AG09319 (cell line): Measurements from ENCODE around the gene PRKCSH.

Experiments
- DNase-seq: peaks from one replicate; pipeline ENCODE4 v3.0.0-alpha.2; 2010; ENCODE audit warnings: low read depth; ENCODE audit errors: extremely low read depth
- TF ChIP-seq, protein P1 (sequence below): IDR thresholded peaks from 2 replicates; pipeline ENCODE4 v1.5.1; 2011; ENCODE audit warnings: low read depth, mild to moderate bottlenecking, inconsistent platforms, low read length, moderate library complexity

The PRKCSH gene

DNA sequence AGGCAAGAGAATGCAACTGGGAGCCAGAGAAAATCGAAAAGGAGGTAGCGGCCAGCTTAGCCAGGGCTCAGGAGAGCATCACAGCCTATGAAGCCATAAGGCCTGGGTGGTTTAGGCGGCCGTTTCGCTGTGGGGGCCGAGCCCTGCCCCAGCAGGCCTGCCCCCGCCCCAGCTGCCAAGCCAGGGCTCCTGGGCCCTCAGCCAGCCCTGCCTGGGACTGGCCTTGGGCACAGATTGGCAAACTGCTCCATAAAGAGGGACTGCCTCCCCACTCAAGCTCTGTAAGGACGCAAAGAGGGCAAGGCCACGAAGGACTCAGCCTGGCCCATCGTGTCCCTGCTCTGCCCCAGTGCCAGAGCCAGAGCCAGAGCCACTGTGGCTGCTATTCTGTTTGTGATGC is 60.0 kb downstream of the PRKCSH start:
- DNase-seq: no peak
- TF ChIP-seq, protein P1, sequence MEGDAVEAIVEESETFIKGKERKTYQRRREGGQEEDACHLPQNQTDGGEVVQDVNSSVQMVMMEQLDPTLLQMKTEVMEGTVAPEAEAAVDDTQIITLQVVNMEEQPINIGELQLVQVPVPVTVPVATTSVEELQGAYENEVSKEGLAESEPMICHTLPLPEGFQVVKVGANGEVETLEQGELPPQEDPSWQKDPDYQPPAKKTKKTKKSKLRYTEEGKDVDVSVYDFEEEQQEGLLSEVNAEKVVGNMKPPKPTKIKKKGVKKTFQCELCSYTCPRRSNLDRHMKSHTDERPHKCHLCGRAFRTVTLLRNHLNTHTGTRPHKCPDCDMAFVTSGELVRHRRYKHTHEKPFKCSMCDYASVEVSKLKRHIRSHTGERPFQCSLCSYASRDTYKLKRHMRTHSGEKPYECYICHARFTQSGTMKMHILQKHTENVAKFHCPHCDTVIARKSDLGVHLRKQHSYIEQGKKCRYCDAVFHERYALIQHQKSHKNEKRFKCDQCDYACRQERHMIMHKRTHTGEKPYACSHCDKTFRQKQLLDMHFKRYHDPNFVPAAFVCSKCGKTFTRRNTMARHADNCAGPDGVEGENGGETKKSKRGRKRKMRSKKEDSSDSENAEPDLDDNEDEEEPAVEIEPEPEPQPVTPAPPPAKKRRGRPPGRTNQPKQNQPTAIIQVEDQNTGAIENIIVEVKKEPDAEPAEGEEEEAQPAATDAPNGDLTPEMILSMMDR: no peak

DNA sequence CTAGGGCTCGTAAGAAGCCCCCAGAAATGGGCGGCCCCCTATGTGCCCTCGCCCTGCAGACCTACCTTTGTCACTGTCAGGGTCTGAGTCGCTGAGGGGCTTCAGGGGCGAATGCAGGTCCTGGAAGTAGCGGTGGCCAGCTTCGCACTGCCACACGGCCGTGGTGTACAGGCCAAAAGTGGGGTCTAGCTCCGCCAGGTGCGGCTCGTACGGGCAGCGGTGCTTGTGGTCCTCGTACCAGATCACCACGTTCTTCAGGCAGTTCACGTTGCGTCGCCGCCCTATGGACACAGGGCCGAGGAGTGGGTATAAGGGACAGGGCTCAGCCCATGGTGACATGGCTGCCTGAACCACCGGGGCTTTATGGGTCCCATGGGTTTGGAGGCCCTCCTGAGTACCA is 60.5 kb downstream of the PRKCSH start:
- no peak for DNase-seq
- TF ChIP-seq, protein P1: no peak

DNA sequence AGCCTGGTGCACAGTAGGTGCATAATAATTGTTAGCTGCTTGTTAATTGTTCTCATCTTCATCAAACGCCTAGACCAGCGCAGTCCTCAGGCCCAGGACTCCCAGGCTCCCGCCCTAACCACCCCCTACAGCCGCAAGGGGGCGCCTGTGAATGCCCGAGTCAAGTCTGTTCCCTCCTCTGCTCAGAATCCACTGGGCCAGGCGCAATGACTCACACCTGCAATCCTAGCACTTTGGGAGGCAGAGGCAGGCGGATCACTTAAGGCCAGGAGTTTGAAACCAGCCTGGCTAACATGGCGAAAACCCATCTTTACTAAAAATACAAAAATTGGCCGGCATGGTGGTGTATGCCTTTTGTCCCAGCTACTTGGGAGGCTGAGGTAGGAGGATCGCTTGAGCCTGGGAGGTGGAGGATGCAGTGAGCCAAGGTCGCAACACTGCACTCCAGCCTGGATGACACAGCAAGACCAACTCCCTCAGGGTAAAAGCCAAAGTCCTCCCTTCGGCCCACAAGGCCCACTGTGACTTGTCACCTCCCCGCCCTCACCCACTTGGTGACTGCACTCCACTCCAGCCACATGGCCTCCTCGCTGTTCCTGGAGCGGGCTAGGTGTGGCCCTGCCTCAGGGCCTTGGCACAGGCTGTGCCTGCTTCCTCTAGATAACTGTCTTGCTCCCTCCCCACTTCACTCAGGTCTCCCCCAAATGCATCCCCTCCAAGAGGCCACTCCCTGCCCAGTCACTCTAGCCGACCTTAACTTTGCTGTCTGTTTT is 61.1 kb downstream of the PRKCSH start:
- peak; percentile 29 for DNase-seq
- TF ChIP-seq, protein P1: peak; percentile 67

DNA sequence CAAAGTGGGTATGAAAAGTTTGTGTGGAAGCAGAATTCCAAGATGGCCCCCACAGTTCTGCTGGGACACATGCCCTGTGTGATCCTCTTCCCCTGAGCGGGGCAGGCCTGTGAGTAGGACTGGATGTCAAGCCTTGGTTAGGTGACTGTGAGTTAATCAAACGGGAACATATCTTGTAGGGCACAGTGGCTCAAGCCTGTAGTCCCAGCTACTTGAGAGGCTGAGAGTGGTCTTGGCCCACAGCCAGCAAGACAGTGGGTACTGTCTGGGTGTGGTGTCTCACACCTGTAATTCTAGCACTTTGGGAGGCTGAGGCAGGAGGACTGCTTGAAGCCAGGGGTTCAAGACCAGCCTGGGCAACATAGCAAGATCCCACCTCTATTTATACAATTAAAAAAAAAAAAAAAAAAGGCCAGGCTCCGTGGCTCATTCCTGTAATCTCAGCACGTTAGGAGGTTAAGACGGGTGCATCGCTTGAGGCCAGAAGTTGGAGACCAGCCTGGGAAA is 63.8 kb downstream of the PRKCSH start:
- TF ChIP-seq, protein P1: no peak
- no peak for DNase-seq

DNA sequence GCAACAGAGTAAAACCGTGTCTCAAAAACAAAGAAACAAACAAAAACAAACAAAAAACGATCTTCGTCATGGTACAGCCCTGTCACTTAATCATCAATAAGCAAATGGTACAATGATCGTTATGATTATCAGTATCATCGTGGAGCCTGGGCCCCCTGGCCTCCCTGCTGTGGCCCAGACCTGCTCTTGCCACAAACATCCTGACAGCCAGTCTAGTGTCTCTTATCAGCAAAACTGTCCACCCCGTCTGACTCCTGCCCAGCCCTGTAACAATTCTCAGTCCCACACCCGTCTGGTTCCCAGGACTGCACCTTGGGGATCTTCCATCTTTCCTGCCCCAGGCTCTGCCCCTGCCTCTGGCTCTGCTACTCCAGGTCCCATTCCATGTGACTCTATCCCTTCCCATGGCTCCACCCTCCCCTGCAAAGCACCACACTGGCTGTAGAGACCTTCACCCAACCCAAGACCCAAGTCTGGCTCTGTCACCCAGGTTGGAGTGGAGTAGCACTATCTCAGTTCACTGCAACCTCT is 64.5 kb downstream of the PRKCSH start:
- no peak for DNase-seq
- TF ChIP-seq, protein P1: no peak
